MM.1S (cell line): ENCODE results near the gene P2RY6.

Source experiments
- EZH2 ChIP-seq: fragments of 300-600 bp; sonication (generic); optimal IDR thresholded peaks from 2 replicates; pipeline ENCODE3; 2017; ENCODE audit warnings: low read depth, mild to moderate bottlenecking, antibody characterized with exemption, low read length, mixed read lengths
- TF ChIP-seq, protein P1 (sequence below): fragments of 300-600 bp; sonication (generic); IDR thresholded peaks from 2 replicates; pipeline ENCODE4 v1.5.1; 2016; ENCODE audit warnings: antibody characterized with exemption, low read length, mixed read lengths

DNA sequence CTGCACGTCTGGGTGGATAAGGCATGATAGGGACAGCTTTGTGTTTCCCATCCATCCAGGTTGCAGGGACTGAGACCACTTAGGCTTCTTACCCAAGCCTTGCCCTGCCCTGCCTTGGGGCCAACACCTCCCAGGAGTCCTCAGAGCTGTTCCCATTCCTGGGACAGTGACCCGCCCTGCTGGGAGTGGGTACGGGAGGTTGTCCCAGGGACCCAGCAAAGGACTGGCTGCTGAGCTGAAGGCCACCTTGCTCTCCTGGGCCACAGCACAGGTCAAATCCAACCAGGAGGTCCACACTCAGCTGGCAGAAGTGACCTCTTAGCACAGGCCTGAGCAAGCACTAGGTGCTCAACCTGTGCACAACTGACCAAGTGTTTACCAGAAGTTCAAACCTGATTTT, 19.1 kb downstream of the P2RY6 start:
- TF ChIP-seq, protein P1, sequence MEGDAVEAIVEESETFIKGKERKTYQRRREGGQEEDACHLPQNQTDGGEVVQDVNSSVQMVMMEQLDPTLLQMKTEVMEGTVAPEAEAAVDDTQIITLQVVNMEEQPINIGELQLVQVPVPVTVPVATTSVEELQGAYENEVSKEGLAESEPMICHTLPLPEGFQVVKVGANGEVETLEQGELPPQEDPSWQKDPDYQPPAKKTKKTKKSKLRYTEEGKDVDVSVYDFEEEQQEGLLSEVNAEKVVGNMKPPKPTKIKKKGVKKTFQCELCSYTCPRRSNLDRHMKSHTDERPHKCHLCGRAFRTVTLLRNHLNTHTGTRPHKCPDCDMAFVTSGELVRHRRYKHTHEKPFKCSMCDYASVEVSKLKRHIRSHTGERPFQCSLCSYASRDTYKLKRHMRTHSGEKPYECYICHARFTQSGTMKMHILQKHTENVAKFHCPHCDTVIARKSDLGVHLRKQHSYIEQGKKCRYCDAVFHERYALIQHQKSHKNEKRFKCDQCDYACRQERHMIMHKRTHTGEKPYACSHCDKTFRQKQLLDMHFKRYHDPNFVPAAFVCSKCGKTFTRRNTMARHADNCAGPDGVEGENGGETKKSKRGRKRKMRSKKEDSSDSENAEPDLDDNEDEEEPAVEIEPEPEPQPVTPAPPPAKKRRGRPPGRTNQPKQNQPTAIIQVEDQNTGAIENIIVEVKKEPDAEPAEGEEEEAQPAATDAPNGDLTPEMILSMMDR = no peak
- no peak for TF ChIP-seq EZH2
